GM12873 (cell line): Measurements from ENCODE around the gene PIEZO2.
A peak's percentile ranks its signal among the peaks of the same experiment; 100 is the strongest.

Source experiments
- TF ChIP-seq, protein P1 (sequence below): IDR thresholded peaks from 2 replicates; pipeline ENCODE4 v1.5.1; 2012; ENCODE audit warnings: low read depth, mild to moderate bottlenecking, moderate library complexity, low read length, control low read depth; ENCODE audit not compliant: insufficient read depth; ENCODE audit errors: missing control alignments

The PIEZO2 gene

GRCh38 chr18:11047156-11047555 lies 102.2 kb downstream of the PIEZO2 start:
- TF ChIP-seq, protein P1, sequence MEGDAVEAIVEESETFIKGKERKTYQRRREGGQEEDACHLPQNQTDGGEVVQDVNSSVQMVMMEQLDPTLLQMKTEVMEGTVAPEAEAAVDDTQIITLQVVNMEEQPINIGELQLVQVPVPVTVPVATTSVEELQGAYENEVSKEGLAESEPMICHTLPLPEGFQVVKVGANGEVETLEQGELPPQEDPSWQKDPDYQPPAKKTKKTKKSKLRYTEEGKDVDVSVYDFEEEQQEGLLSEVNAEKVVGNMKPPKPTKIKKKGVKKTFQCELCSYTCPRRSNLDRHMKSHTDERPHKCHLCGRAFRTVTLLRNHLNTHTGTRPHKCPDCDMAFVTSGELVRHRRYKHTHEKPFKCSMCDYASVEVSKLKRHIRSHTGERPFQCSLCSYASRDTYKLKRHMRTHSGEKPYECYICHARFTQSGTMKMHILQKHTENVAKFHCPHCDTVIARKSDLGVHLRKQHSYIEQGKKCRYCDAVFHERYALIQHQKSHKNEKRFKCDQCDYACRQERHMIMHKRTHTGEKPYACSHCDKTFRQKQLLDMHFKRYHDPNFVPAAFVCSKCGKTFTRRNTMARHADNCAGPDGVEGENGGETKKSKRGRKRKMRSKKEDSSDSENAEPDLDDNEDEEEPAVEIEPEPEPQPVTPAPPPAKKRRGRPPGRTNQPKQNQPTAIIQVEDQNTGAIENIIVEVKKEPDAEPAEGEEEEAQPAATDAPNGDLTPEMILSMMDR, result no peak

- TF ChIP-seq, protein P1, result no peak
These were observed 103.2 kb downstream of the PIEZO2 start for GRCh38 chr18:11046140-11046539.

DNA sequence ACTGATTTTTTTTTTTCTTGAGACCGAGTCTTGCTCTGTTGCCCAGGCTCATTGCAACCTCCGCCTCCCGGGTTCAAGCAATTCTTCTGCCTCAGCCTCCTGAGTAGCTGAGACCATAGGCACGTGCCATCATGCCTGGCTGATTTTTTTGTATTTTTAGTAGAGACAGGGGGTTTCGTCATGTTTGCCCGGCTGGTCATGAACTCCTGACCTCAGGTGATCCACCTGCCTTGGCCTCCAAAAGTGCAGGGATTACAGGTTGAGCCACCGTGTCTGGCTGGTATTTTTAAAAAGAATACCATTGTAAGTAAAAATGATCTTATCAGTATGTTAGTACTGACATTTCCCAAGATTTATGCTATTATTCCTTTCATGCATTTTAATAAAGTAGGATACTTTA lies 105.7 kb downstream of the PIEZO2 start:
- TF ChIP-seq, protein P1, result no peak

GRCh38 chr18:11042247-11042646 lies 107.1 kb downstream of the PIEZO2 start:
- TF ChIP-seq, protein P1, result no peak

DNA sequence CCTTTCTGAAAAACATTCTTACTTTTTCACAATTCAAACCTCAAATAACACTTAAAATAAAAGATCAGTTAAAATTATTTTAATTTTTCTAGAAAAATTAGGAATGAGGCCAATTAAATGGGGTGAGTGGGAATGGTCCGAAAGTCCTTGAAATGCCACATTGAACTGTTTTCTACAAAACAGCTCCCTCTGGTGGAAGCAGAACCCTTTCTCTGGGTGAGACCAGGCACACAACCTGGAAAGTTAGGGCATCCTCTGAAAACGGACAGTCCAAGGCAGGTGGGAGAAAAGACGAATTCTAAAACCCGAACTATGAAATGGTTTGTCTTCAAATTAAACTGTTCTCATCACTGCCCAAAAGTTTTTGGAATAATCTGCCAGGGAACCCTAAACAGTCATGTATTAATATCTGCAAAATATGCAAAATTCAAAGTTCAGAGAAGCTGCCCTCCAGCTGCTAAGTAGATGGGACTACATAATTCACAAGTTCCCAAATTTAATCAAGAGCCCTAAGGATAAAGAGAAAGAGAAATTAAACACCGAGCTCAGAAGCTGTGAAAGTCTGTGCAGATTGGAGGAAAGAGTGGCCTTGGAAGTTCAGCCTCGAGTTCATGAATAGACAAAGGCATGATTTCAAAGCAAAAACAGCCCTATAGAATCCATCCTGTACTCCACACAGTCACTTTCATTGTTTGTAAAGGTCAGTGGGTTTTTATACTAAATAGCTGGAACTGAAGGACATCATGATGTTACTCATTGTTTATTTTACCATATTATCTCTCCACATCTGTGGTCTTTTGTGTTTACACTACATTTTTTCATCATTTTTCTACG lies 108.3 kb downstream of the PIEZO2 start:
- TF ChIP-seq, protein P1, result peak; percentile 78

- TF ChIP-seq, protein P1, result no peak
These were observed 109.0 kb downstream of the PIEZO2 start for GRCh38 chr18:11040359-11040758.

- TF ChIP-seq, protein P1, result no peak
These were observed 111.7 kb downstream of the PIEZO2 start for GRCh38 chr18:11037533-11038240.
